ENCODE measurements around the gene VDR. TPM values are rescaled to one million over a fixed set of nuclear protein-coding genes. Genes with fewer than 3 reads are reported as not detected.

VDR gene
- total RNA-seq, 1 donor: 32.2 TPM

DNA sequence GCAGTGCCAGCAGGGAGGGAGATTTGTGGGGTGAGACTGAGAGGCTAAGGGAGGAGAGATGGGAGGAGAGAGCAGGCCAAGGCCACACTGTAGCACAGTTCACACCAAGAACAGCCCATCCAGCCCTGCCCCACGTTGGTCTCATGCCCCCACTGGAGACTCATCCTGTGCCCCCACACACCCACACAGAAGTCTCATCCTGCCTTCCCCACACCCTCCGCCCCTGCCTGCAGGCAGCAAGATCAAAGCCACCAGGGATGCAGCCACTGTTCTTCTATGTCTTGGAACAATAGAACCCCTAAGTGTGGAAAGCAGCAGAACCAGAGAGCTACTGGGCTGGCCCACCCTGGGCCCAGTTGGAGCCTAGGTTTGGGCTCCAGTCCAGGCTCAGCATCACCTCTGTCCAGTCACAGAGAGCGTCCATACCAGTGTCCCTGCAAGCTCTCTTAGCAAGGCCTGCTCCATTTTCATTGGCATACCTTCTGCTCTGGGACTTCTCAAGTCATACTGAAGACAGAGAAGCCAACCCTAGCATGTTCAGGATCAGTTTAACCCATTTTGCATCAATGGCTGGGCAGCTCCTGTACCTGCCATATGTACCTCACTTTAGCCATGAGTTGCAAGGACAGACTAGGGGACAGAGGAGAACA, 53.4 kb downstream of the VDR start:
- no peak for DNase-seq (ENCODE audit: insufficient read length, low spot score, missing footprints)
- TF ChIP-seq, protein P1, sequence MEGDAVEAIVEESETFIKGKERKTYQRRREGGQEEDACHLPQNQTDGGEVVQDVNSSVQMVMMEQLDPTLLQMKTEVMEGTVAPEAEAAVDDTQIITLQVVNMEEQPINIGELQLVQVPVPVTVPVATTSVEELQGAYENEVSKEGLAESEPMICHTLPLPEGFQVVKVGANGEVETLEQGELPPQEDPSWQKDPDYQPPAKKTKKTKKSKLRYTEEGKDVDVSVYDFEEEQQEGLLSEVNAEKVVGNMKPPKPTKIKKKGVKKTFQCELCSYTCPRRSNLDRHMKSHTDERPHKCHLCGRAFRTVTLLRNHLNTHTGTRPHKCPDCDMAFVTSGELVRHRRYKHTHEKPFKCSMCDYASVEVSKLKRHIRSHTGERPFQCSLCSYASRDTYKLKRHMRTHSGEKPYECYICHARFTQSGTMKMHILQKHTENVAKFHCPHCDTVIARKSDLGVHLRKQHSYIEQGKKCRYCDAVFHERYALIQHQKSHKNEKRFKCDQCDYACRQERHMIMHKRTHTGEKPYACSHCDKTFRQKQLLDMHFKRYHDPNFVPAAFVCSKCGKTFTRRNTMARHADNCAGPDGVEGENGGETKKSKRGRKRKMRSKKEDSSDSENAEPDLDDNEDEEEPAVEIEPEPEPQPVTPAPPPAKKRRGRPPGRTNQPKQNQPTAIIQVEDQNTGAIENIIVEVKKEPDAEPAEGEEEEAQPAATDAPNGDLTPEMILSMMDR (IDR thresholded peaks at IDR 0.05; ENCODE audit: extremely low read depth, low read depth, low read length): no peak
- Histone ChIP-seq H3K79me2 (ENCODE audit: insufficient read depth, low read length) (no peaks in the 10 kb centered on the region), H2AFZ (ENCODE audit: low read length) (no peak overlapping the region), H3K9me3 (ENCODE audit: low read depth, low read length) (no peaks in the 10 kb centered on the region), H3K4me3 (ENCODE audit: insufficient read depth, low read length) (no peak overlapping the region), H3K4me2 (ENCODE audit: insufficient read depth, low read length) (no peak overlapping the region), H3K36me3 (ENCODE audit: insufficient read depth, low read length) (peaks cover 43% of the 10 kb centered on the region), H4K20me1 (ENCODE audit: insufficient read depth, low read length) (no peaks in the 10 kb centered on the region), H3K4me1 (ENCODE audit: insufficient read depth, low read length) (no peaks in the 10 kb centered on the region), H3K27ac (ENCODE audit: low read depth, low read length) (no peak overlapping the region), H3K27me3 (ENCODE audit: insufficient read depth, low read length) (no peaks in the 10 kb centered on the region)

GRCh38 chr12:47850153-47851084, 54.4 kb downstream of the VDR start:
- Histone ChIP-seq H3K36me3 (ENCODE audit: insufficient read depth, low read length) (peaks cover 44% of the 10 kb centered on the region), H3K9me3 (ENCODE audit: low read depth, low read length) (no peaks in the 10 kb centered on the region), H4K20me1 (ENCODE audit: insufficient read depth, low read length) (no peaks in the 10 kb centered on the region), H2AFZ (ENCODE audit: low read length) (no peak overlapping the region), H3K4me3 (ENCODE audit: insufficient read depth, low read length) (no peak overlapping the region), H3K79me2 (ENCODE audit: insufficient read depth, low read length) (no peaks in the 10 kb centered on the region), H3K27me3 (ENCODE audit: insufficient read depth, low read length) (no peaks in the 10 kb centered on the region), H3K27ac (ENCODE audit: low read depth, low read length) (no peak overlapping the region), H3K4me2 (ENCODE audit: insufficient read depth, low read length) (no peak overlapping the region), H3K4me1 (ENCODE audit: insufficient read depth, low read length) (no peaks in the 10 kb centered on the region)
- TF ChIP-seq, protein P1 (IDR thresholded peaks at IDR 0.05; ENCODE audit: extremely low read depth, low read depth, low read length): no peak
- DNase-seq (ENCODE audit: insufficient read length, low spot score, missing footprints): no peak

- Histone ChIP-seq H3K4me3 (ENCODE audit: insufficient read depth, low read length) (no peak overlapping the region), H3K4me1 (ENCODE audit: insufficient read depth, low read length) (no peaks in the 10 kb centered on the region), H2AFZ (ENCODE audit: low read length) (no peak overlapping the region), H3K27me3 (ENCODE audit: insufficient read depth, low read length) (no peaks in the 10 kb centered on the region), H3K36me3 (ENCODE audit: insufficient read depth, low read length) (peaks cover 44% of the 10 kb centered on the region), H4K20me1 (ENCODE audit: insufficient read depth, low read length) (peaks cover 4% of the 10 kb centered on the region), H3K9me3 (ENCODE audit: low read depth, low read length) (no peaks in the 10 kb centered on the region), H3K4me2 (ENCODE audit: insufficient read depth, low read length) (no peak overlapping the region), H3K27ac (ENCODE audit: low read depth, low read length) (no peak overlapping the region), H3K79me2 (ENCODE audit: insufficient read depth, low read length) (no peaks in the 10 kb centered on the region)
- DNase-seq (ENCODE audit: insufficient read length, low spot score, missing footprints): no peak
- TF ChIP-seq, protein P1 (IDR thresholded peaks at IDR 0.05; ENCODE audit: extremely low read depth, low read depth, low read length): no peak
Measured at GRCh38 chr12:47849261-47849660, 55.5 kb downstream of the VDR start.

- Histone ChIP-seq H3K79me2 (ENCODE audit: insufficient read depth, low read length) (no peaks in the 10 kb centered on the region), H3K4me2 (ENCODE audit: insufficient read depth, low read length) (no peak overlapping the region), H3K4me3 (ENCODE audit: insufficient read depth, low read length) (no peak overlapping the region), H3K27ac (ENCODE audit: low read depth, low read length) (no peak overlapping the region), H3K27me3 (ENCODE audit: insufficient read depth, low read length) (no peaks in the 10 kb centered on the region), H3K36me3 (ENCODE audit: insufficient read depth, low read length) (peaks cover 40% of the 10 kb centered on the region), H3K9me3 (ENCODE audit: low read depth, low read length) (no peaks in the 10 kb centered on the region), H3K4me1 (ENCODE audit: insufficient read depth, low read length) (no peaks in the 10 kb centered on the region), H4K20me1 (ENCODE audit: insufficient read depth, low read length) (peaks cover 4% of the 10 kb centered on the region), H2AFZ (ENCODE audit: low read length) (no peak overlapping the region)
- TF ChIP-seq, protein P1 (IDR thresholded peaks at IDR 0.05; ENCODE audit: extremely low read depth, low read depth, low read length): no peak
- DNase-seq (ENCODE audit: insufficient read length, low spot score, missing footprints): no peak
Measured at GRCh38 chr12:47848853-47849252, 55.9 kb downstream of the VDR start.

Data from osteoblast (primary cell).